ENCODE measurements around the gene NDST1.

Gene NDST1

GRCh38 chr5:150599917-150600511 lies 92.1 kb downstream of the NDST1 start:
- no peaks in the 10 kb centered on the region for H3K27me3 ChIP-seq (ENCODE audit: insufficient read depth, low read length)
- H3K36me3 ChIP-seq (ENCODE audit: insufficient read depth, low read length) = no peaks in the 10 kb centered on the region
- no peak overlapping the region for H2AFZ ChIP-seq (ENCODE audit: low read length, unreplicated experiment)
- H3K4me3 ChIP-seq (ENCODE audit: low read depth, low read length) = no peak overlapping the region
- no peak overlapping the region for H3K27ac ChIP-seq (ENCODE audit: low read depth, low read length)
- H3K79me2 ChIP-seq (ENCODE audit: control insufficient read depth, insufficient read depth, low read length, unreplicated experiment) = no peaks in the 10 kb centered on the region
- peaks cover 9% of the 10 kb centered on the region for H3K4me1 ChIP-seq (ENCODE audit: control insufficient read depth, insufficient read depth, low read length, unreplicated experiment)

GRCh38 chr5:150600616-150601490 lies 92.9 kb downstream of the NDST1 start:
- Histone ChIP-seq H3K27ac (ENCODE audit: low read depth, low read length) (no peak overlapping the region), H3K4me3 (ENCODE audit: low read depth, low read length) (no peak overlapping the region), H3K36me3 (ENCODE audit: insufficient read depth, low read length) (no peaks in the 10 kb centered on the region), H3K4me1 (ENCODE audit: control insufficient read depth, insufficient read depth, low read length, unreplicated experiment) (peaks cover 9% of the 10 kb centered on the region), H3K27me3 (ENCODE audit: insufficient read depth, low read length) (no peaks in the 10 kb centered on the region), H3K79me2 (ENCODE audit: control insufficient read depth, insufficient read depth, low read length, unreplicated experiment) (no peaks in the 10 kb centered on the region), H2AFZ (ENCODE audit: low read length, unreplicated experiment) (no peak overlapping the region)

- no peaks in the 10 kb centered on the region for H3K27me3 ChIP-seq (ENCODE audit: insufficient read depth, low read length)
- H2AFZ ChIP-seq (ENCODE audit: low read length, unreplicated experiment) = no peak overlapping the region
- H3K4me3 ChIP-seq (ENCODE audit: low read depth, low read length) = no peak overlapping the region
- no peaks in the 10 kb centered on the region for H3K79me2 ChIP-seq (ENCODE audit: control insufficient read depth, insufficient read depth, low read length, unreplicated experiment)
- H3K36me3 ChIP-seq (ENCODE audit: insufficient read depth, low read length) = no peaks in the 10 kb centered on the region
- peaks cover 9% of the 10 kb centered on the region for H3K4me1 ChIP-seq (ENCODE audit: control insufficient read depth, insufficient read depth, low read length, unreplicated experiment)
- no peak overlapping the region for H3K27ac ChIP-seq (ENCODE audit: low read depth, low read length)
Measured at GRCh38 chr5:150601491-150602345, 93.8 kb downstream of the NDST1 start.

- Histone ChIP-seq H3K36me3 (ENCODE audit: insufficient read depth, low read length) (no peaks in the 10 kb centered on the region), H3K27ac (ENCODE audit: low read depth, low read length) (no peak overlapping the region), H3K79me2 (ENCODE audit: control insufficient read depth, insufficient read depth, low read length, unreplicated experiment) (no peaks in the 10 kb centered on the region), H3K4me1 (ENCODE audit: control insufficient read depth, insufficient read depth, low read length, unreplicated experiment) (peaks cover 9% of the 10 kb centered on the region), H3K4me3 (ENCODE audit: low read depth, low read length) (no peak overlapping the region), H2AFZ (ENCODE audit: low read length, unreplicated experiment) (no peak overlapping the region), H3K27me3 (ENCODE audit: insufficient read depth, low read length) (no peaks in the 10 kb centered on the region)
Measured at GRCh38 chr5:150603052-150603451, 95.1 kb downstream of the NDST1 start.

GRCh38 chr5:150603491-150603890 lies 95.6 kb downstream of the NDST1 start:
- no peak overlapping the region for H3K27ac ChIP-seq (ENCODE audit: low read depth, low read length)
- H3K36me3 ChIP-seq (ENCODE audit: insufficient read depth, low read length) = no peaks in the 10 kb centered on the region
- H3K4me1 ChIP-seq (ENCODE audit: control insufficient read depth, insufficient read depth, low read length, unreplicated experiment) = peaks cover 9% of the 10 kb centered on the region
- no peaks in the 10 kb centered on the region for H3K79me2 ChIP-seq (ENCODE audit: control insufficient read depth, insufficient read depth, low read length, unreplicated experiment)
- H3K27me3 ChIP-seq (ENCODE audit: insufficient read depth, low read length) = no peaks in the 10 kb centered on the region
- no peak overlapping the region for H2AFZ ChIP-seq (ENCODE audit: low read length, unreplicated experiment)
- no peak overlapping the region for H3K4me3 ChIP-seq (ENCODE audit: low read depth, low read length)

- Histone ChIP-seq H3K79me2 (ENCODE audit: control insufficient read depth, insufficient read depth, low read length, unreplicated experiment) (no peaks in the 10 kb centered on the region), H3K27ac (ENCODE audit: low read depth, low read length) (no peak overlapping the region), H3K27me3 (ENCODE audit: insufficient read depth, low read length) (no peaks in the 10 kb centered on the region), H3K36me3 (ENCODE audit: insufficient read depth, low read length) (no peaks in the 10 kb centered on the region), H2AFZ (ENCODE audit: low read length, unreplicated experiment) (no peak overlapping the region), H3K4me1 (ENCODE audit: control insufficient read depth, insufficient read depth, low read length, unreplicated experiment) (peaks cover 9% of the 10 kb centered on the region), H3K4me3 (ENCODE audit: low read depth, low read length) (no peak overlapping the region)
Measured at GRCh38 chr5:150604010-150604409, 96.1 kb downstream of the NDST1 start.

GRCh38 chr5:150604894-150605440 lies 97.0 kb downstream of the NDST1 start:
- H3K79me2 ChIP-seq (ENCODE audit: control insufficient read depth, insufficient read depth, low read length, unreplicated experiment) = no peaks in the 10 kb centered on the region
- H3K4me1 ChIP-seq (ENCODE audit: control insufficient read depth, insufficient read depth, low read length, unreplicated experiment) = peaks cover 5% of the 10 kb centered on the region
- no peak overlapping the region for H3K4me3 ChIP-seq (ENCODE audit: low read depth, low read length)
- no peak overlapping the region for H2AFZ ChIP-seq (ENCODE audit: low read length, unreplicated experiment)
- no peaks in the 10 kb centered on the region for H3K27me3 ChIP-seq (ENCODE audit: insufficient read depth, low read length)
- no peaks in the 10 kb centered on the region for H3K36me3 ChIP-seq (ENCODE audit: insufficient read depth, low read length)
- no peak overlapping the region for H3K27ac ChIP-seq (ENCODE audit: low read depth, low read length)

- Histone ChIP-seq H3K27me3 (ENCODE audit: insufficient read depth, low read length) (no peaks in the 10 kb centered on the region), H3K27ac (ENCODE audit: low read depth, low read length) (no peak overlapping the region), H3K36me3 (ENCODE audit: insufficient read depth, low read length) (no peaks in the 10 kb centered on the region), H2AFZ (ENCODE audit: low read length, unreplicated experiment) (no peak overlapping the region), H3K4me1 (ENCODE audit: control insufficient read depth, insufficient read depth, low read length, unreplicated experiment) (peaks cover under 1% of the 10 kb centered on the region), H3K79me2 (ENCODE audit: control insufficient read depth, insufficient read depth, low read length, unreplicated experiment) (no peaks in the 10 kb centered on the region), H3K4me3 (ENCODE audit: low read depth, low read length) (no peak overlapping the region)
Measured at GRCh38 chr5:150605546-150605945, 97.6 kb downstream of the NDST1 start.

- Histone ChIP-seq H3K4me3 (ENCODE audit: low read depth, low read length) (no peak overlapping the region), H3K27ac (ENCODE audit: low read depth, low read length) (no peak overlapping the region)
Measured at GRCh38 chr5:150606476-150606875, 98.5 kb downstream of the NDST1 start.

GRCh38 chr5:150607105-150607504 lies 99.2 kb downstream of the NDST1 start:
- no peak overlapping the region for H3K4me3 ChIP-seq (ENCODE audit: low read depth, low read length)
- H3K27ac ChIP-seq (ENCODE audit: low read depth, low read length) = no peak overlapping the region
- no peaks in the 10 kb centered on the region for H3K36me3 ChIP-seq (ENCODE audit: insufficient read depth, low read length)
- H3K4me1 ChIP-seq (ENCODE audit: control insufficient read depth, insufficient read depth, low read length, unreplicated experiment) = no peaks in the 10 kb centered on the region
- no peak overlapping the region for H2AFZ ChIP-seq (ENCODE audit: low read length, unreplicated experiment)
- H3K79me2 ChIP-seq (ENCODE audit: control insufficient read depth, insufficient read depth, low read length, unreplicated experiment) = no peaks in the 10 kb centered on the region
- no peaks in the 10 kb centered on the region for H3K27me3 ChIP-seq (ENCODE audit: insufficient read depth, low read length)

More at GRCh38 chr5:150606476-150606875, 98.5 kb downstream of the NDST1 start:
- no peaks in the 10 kb centered on the region for H3K79me2 ChIP-seq (ENCODE audit: control insufficient read depth, insufficient read depth, low read length, unreplicated experiment)
- H3K27me3 ChIP-seq (ENCODE audit: insufficient read depth, low read length) = no peaks in the 10 kb centered on the region
- H3K4me1 ChIP-seq (ENCODE audit: control insufficient read depth, insufficient read depth, low read length, unreplicated experiment) = no peaks in the 10 kb centered on the region
- no peaks in the 10 kb centered on the region for H3K36me3 ChIP-seq (ENCODE audit: insufficient read depth, low read length)
- H2AFZ ChIP-seq (ENCODE audit: low read length, unreplicated experiment) = no peak overlapping the region

Measured in ACC112 (cell line).